ENCODE data around the gene ZNG1A.
"Not testable (repeated sequence)": the region's sequence is repeated elsewhere in the genome, so short reads cannot be mapped to it uniquely, and the experiment has no call there.

GRCh38 chr9:117144-117994 is 61.5 kb downstream of the ZNG1A start:
- TF ChIP-seq CTCF (conservative IDR thresholded peaks at IDR 0.05); EZH2 (IDR thresholded peaks at IDR 0.05; ENCODE audit: low read depth): not testable (repeated sequence)

Measured in PC-9 (cell line).